ENCODE results near the gene ABCC4. TPM values are rescaled to one million over a fixed set of nuclear protein-coding genes. Genes with fewer than 3 reads are reported as not detected.

The ABCC4 gene
- total RNA-seq, 2 experiments from 2014 or later: 6.4 to 7.7 TPM

DNA sequence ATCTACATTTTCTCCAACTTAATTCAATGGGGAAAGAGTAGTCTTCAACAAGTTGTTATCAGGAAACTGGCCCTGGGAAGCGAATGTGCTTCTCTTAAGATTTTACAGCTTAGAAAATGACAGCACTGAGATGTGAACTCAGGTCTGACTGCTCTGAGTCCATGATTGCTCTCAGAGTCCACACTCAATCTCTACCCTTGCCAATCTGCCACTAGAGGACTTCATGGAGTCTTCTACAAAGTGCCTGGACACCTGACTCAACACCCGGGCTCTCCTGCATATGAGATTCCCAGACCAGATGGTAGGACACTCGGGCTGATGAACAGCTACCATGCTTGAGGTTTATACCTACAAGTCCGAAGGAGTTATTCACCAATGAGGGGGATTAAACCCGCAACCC, 74.8 kb downstream of the ABCC4 start:
- no peaks in the 10 kb centered on the region for H3K36me3 Mint-ChIP-seq
- ATAC-seq: no peak
- H3K4me3 Mint-ChIP-seq: no peak overlapping the region
- CTCF ChIA-PET: interaction anchor here (1.3 to 1.9 kb wide), 3 partner anchors 9 to 37 kb away, joined by 3 to 13 read pairs (median 8); no protein-coding TSS in a partner anchor
- H3K4me1 Mint-ChIP-seq: peaks cover 21% of the 10 kb centered on the region
- DNase-seq: no peak
- no peaks in the 10 kb centered on the region for H3K9me3 Mint-ChIP-seq (ENCODE audit: low read depth)
- no peaks in the 10 kb centered on the region for H3K27me3 Mint-ChIP-seq
- no peak overlapping the region for H3K27ac Mint-ChIP-seq

DNA sequence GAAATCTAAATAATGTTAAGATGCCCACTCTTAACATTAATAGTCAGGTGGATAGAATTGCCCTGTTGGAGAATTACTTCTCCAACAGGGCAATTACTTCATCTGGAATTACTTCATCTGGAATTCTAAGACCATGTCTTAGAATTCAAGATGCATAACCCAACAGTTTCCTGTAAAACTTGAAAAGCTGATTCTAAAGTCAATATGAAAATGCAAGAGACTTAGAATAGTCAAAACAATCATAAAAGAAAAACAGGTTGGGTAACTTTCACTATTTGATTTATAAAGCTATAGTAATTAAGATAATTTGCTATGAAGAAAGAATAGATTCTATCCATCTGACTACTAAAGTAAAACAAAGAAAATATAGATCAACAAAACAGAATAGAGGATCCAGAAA, 75.2 kb downstream of the ABCC4 start:
- Mint-ChIP-seq H3K27me3 (no peaks in the 10 kb centered on the region), H3K9me3 (ENCODE audit: low read depth) (no peaks in the 10 kb centered on the region), H3K27ac (no peak overlapping the region), H3K4me1 (peaks cover 21% of the 10 kb centered on the region), H3K4me3 (no peak overlapping the region), H3K36me3 (no peaks in the 10 kb centered on the region)
- DNase-seq: no peak
- CTCF ChIA-PET: interaction anchor here (1.3 to 1.9 kb wide), 3 partner anchors 10 to 37 kb away, joined by 3 to 13 read pairs (median 8); no protein-coding TSS in a partner anchor
- ATAC-seq: no peak

DNA sequence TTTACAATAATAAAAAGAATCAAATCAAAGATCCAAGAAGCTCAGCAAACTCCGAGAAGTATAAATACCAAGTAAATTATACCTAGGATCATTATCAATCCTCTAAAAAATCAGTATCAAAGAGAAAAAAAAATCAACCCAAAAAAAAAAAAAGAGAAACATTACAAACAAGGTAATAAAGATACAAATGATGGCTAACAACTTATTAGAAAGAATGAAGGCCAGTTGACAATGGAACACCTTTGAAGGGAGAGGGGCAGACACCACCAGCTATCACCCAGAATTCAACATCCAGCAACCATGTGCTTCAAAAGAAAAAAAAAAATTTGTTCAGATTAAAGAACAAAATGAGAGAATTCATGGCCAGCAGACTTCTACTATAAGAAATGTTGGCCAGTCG, 77.2 kb downstream of the ABCC4 start:
- Mint-ChIP-seq H3K27ac (no peak overlapping the region), H3K36me3 (no peaks in the 10 kb centered on the region), H3K4me3 (no peak overlapping the region), H3K4me1 (peaks cover 21% of the 10 kb centered on the region), H3K27me3 (no peaks in the 10 kb centered on the region), H3K9me3 (ENCODE audit: low read depth) (no peaks in the 10 kb centered on the region)
- ATAC-seq (no peak), DNase-seq (no peak)
- CTCF ChIA-PET: interaction anchor here (1.0 to 1.2 kb wide), 3 partner anchors 12 to 180 kb away, joined by 3 read pairs; no protein-coding TSS in a partner anchor

DNA sequence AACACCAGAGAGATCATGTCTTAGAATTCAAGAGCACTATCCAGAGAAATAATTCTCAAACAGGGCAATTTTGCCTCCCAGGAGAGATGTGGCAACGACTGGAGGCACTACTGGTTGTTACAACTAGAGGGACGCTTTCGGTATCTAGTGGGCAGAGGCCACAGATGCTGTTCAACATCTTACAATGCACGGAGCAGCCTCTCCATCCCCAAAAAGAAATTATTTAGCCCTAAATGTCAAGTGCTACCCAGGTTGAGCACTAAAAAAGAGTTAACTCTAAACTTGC, 78.6 kb downstream of the ABCC4 start:
- Mint-ChIP-seq H3K4me3 (no peak overlapping the region), H3K4me1 (peaks cover 14% of the 10 kb centered on the region), H3K27me3 (no peaks in the 10 kb centered on the region), H3K27ac (no peak overlapping the region), H3K9me3 (ENCODE audit: low read depth) (no peaks in the 10 kb centered on the region), H3K36me3 (no peaks in the 10 kb centered on the region)
- DNase-seq (no peak), ATAC-seq (no peak)
- CTCF ChIA-PET: interaction anchor here (1.0 kb wide), 1 partner anchor 15 kb away, joined by 5 read pairs; no protein-coding TSS in a partner anchor

DNA sequence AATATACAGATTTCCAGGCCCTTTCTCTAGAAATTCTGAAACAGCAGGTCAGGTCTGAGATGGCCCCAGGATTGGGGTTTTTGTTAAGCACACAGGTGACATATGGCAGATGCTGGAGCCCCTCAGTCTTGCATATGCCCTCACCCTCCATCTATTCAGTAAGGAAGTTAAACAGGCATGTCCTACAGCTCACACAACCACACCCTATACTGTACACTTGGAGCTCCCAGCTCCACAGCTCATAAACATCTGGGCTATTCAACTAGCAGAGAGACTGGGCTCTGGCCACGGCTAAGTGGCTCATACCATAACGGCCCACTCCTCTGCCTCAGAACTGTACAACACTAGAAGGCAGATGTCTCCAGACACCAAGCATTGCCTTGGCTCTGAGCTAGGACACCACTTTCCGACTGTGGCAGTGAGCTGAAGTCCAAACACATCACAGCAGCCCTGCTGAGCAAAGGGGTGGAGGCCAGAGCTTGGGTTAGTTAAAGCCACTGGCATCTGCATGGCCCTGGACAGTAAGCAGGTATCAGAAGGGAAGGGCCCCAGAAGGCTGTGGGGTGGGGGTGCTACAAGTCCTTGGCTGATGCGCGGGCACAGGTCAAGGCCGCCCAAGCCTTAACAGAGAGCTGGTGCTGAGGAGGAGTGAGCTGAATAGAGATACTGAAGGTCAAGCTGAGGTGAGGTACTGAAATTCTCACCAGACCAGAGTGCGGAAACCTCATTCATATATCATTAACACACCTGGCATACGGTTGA, 79.1 kb downstream of the ABCC4 start:
- no peak overlapping the region for H3K27ac Mint-ChIP-seq

DNA sequence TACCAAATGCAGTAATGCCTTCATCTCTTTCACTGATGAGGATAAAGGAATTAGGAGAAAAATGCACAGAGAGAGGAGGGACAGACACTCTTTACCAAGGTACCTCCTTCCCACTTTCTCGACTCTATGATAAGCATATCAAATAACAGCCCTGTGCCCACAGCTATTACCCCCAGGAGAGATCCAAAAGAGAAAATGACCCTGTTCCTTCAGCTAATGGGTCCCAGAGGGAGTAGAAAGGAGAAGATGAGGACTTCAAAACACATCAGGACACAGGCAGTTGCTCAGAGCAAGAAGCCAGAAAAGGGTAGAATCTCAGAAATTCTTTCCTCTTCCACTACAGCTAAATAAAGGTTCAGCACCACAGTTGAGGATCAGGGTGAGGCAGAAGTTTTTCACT, 80.6 kb downstream of the ABCC4 start:
- no peak overlapping the region for H3K4me3 Mint-ChIP-seq
- no peak overlapping the region for H3K27ac Mint-ChIP-seq
- CTCF ChIA-PET: interaction anchor here (1.2 to 1.7 kb wide), 2 partner anchors 29 to 184 kb away, joined by 3 to 4 read pairs; no protein-coding TSS in a partner anchor
- DNase-seq (no peak), ATAC-seq (no peak)
- H3K4me1 Mint-ChIP-seq: no peaks in the 10 kb centered on the region
- H3K27me3 Mint-ChIP-seq: no peaks in the 10 kb centered on the region
- H3K36me3 Mint-ChIP-seq: no peaks in the 10 kb centered on the region
- no peaks in the 10 kb centered on the region for H3K9me3 Mint-ChIP-seq (ENCODE audit: low read depth)

More for the DNA sequence above, 79.1 kb downstream of the ABCC4 start:
- DNase-seq (no peak), ATAC-seq (no peak)
- Mint-ChIP-seq H3K9me3 (ENCODE audit: low read depth) (no peaks in the 10 kb centered on the region), H3K27me3 (no peaks in the 10 kb centered on the region), H3K4me1 (peaks cover 9% of the 10 kb centered on the region), H3K4me3 (no peak overlapping the region), H3K36me3 (no peaks in the 10 kb centered on the region)
- CTCF ChIA-PET: interaction anchor here (1.0 kb wide), 1 partner anchor 14 kb away, joined by 5 read pairs; no protein-coding TSS in a partner anchor

DNA sequence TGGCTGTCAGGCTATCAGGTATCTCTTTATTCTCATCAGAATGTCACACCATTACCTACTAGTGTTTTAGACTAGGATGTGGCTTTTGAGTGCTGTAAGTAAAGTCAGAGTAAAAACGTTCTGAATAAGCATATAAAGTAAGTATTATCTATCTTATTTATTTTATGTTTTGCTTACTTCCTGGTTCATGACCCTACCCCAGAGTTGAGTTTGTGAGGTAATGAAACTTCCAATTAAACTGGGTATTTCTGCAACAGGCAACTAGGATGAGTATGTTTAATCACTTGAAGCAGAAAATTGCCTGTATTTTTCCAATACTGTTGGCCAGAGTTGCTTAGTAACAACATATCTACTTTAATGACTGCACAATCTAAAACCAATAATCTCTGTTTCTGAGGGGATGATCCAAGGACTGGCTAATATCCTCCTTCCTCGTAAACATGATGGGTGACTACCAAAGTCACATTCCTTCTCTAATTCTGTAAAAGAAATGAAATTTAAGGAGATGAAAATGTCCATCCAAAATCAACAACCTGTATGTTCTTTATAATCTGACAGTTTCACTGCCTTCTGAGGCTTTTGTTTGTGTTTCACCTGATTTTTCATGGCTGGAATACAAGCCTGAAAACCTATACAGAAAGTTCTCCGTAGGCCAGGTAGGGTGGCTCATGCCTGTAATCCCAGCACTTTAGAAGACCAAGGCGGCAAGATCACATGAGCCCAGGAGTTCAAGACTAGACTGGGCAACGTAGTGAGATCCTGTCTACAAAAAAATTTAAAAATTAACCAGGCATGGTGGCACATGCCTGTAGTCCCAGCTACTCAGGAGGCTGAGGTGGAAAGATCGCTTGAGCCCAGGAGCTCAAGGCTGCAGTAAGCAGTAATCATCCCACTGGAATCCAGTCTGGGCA, 83.1 kb downstream of the ABCC4 start:
- no peak for DNase-seq
- no peaks in the 10 kb centered on the region for H3K4me1 Mint-ChIP-seq
- CTCF ChIA-PET: interaction anchor here (0.7 kb wide), 1 partner anchor 590 kb away, joined by 3 read pairs; no protein-coding TSS in a partner anchor

DNA sequence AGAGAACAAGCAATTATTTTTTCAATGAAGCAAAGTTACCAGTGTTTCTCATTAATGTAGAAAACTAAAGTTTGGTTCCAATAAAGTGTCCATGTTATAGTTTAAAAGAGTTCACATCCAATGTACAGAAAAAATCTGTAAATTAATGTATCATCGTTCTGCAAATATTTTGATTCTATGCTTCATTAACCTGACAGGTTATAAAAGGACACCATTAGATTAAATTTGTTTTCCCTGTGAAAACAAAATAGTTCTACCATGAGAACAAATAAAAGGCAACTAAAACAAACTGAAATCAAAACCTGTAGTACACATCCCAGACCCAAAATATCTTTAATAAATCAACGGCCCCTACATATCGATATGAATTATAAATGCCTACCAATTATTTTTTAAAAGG, 85.1 kb downstream of the ABCC4 start:
- DNase-seq (no peak), ATAC-seq (no peak)
- CTCF ChIA-PET: interaction anchor here (1.2 to 1.4 kb wide), 2 partner anchors 24 to 27 kb away, joined by 3 to 5 read pairs; no protein-coding TSS in a partner anchor
- H3K27ac Mint-ChIP-seq: no peak overlapping the region
- H3K4me3 Mint-ChIP-seq: no peak overlapping the region
- no peaks in the 10 kb centered on the region for H3K27me3 Mint-ChIP-seq
- peaks cover 4% of the 10 kb centered on the region for H3K36me3 Mint-ChIP-seq
- H3K9me3 Mint-ChIP-seq (ENCODE audit: low read depth): no peaks in the 10 kb centered on the region
- H3K4me1 Mint-ChIP-seq: no peaks in the 10 kb centered on the region

More for the DNA sequence above, 83.1 kb downstream of the ABCC4 start:
- H3K27ac Mint-ChIP-seq: no peak overlapping the region
- H3K4me3 Mint-ChIP-seq: no peak overlapping the region
- H3K36me3 Mint-ChIP-seq: peaks cover 2% of the 10 kb centered on the region
- no peaks in the 10 kb centered on the region for H3K27me3 Mint-ChIP-seq
- no peaks in the 10 kb centered on the region for H3K9me3 Mint-ChIP-seq (ENCODE audit: low read depth)
- no peak for ATAC-seq

DNA sequence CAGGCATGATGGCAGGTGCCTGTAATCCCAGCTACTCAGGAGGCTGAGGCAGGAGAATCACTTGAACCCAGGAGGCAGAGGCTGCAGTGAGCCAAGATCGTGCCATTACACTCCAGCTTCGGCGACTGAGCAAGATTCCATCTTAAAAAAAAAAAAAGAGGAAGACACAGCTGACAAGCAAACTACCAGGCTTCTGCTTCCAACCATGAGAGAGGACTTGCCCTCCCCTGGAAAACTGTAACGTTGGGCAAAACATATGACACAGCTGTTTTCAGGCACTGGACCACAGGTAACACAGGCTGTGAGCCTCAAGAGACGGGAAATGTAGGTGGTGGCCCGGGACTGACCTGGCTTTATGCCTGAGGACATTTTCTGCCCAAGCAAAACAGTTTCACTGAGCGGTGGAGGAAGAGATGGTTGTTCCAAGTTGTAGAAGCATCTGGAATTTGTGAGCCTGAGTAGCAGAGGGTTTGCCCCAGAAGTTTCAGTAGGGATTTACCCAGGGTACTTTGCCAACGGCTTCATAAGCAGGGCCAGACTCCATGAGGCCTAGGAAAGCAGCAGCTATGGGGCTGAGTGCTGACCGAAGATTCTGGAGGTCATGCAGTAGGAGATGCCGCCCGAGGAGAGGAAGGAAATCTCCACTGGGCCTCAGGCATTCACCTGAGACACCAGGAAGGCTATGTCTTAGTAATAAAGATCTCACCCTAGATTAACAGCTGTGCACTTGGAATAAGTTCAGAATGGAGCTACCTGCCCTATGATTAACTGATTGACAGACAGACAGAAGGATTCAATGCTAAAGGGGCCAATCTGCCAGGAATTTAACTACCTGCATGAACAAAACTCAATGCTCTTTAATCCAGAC, 88.0 kb downstream of the ABCC4 start:
- CTCF ChIA-PET: no interaction called here
- no peaks in the 10 kb centered on the region for H3K4me1 Mint-ChIP-seq
- H3K27ac Mint-ChIP-seq: no peak overlapping the region
- DNase-seq: no peak
- no peak for ATAC-seq
- no peak overlapping the region for H3K4me3 Mint-ChIP-seq
- no peaks in the 10 kb centered on the region for H3K27me3 Mint-ChIP-seq
- H3K9me3 Mint-ChIP-seq (ENCODE audit: low read depth): no peaks in the 10 kb centered on the region
- H3K36me3 Mint-ChIP-seq: peaks cover 4% of the 10 kb centered on the region

DNA sequence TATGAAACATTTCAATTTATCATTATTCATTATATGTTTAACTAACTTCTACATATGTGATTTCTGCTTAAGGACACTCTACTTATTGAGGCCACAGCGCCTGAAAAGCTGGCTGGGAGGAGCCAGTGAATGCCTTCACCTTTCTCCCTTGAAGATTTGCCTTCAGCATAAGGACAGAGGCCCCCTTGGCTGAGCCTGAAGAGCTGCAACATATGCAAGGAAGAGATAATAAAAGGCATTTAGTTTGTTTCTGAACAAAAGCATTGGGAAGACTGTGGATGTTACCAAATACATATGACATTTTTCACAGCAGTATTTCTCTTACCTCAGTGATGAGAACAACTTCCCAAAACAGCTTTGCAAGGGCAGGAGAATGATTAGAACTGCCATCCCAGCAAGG, 92.1 kb downstream of the ABCC4 start:
- DNase-seq (no peak), ATAC-seq (no peak)
- Mint-ChIP-seq H3K27me3 (no peaks in the 10 kb centered on the region), H3K27ac (no peak overlapping the region), H3K4me1 (no peaks in the 10 kb centered on the region), H3K36me3 (peaks cover 2% of the 10 kb centered on the region), H3K4me3 (no peak overlapping the region), H3K9me3 (ENCODE audit: low read depth) (no peaks in the 10 kb centered on the region)
- CTCF ChIA-PET: interaction anchor here (1.2 to 1.7 kb wide), 4 partner anchors 17 to 195 kb away, joined by 4 to 6 read pairs (median 6); no protein-coding TSS in a partner anchor

DNA sequence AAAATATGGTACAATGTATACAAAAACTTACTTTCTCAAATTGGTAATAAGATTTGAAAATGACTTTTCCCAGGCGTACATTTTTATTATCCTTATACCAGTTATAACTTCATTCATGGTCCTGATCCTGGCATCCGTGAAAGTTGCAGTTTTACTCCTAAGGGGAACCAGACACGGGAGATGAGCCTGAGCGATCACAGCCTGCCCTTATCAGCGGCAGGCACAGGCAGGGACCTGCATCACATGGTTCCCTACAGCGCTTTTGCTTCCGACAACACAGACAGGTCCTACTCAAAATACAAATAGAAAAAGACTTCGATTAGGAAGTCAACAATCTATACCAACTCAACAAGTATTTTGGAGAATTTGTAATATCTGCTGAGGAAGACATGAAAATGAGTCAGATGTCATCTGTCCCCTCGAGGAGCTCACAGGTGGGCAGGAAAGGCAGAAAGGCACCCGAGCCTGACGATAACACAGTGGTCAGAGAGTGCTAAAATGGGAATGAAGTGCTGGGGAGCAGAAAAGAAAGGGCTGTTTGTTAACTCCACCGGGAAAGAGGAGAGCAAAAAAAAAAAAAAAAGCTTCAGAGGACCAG, 93.4 kb downstream of the ABCC4 start:
- DNase-seq (no peak), ATAC-seq (no peak)
- H3K27ac Mint-ChIP-seq: no peak overlapping the region
- H3K9me3 Mint-ChIP-seq (ENCODE audit: low read depth): no peaks in the 10 kb centered on the region
- CTCF ChIA-PET: interaction anchor here (0.7 to 1.7 kb wide), 4 partner anchors 15 to 196 kb away, joined by 3 to 6 read pairs (median 5); no protein-coding TSS in a partner anchor
- peaks cover 2% of the 10 kb centered on the region for H3K36me3 Mint-ChIP-seq
- no peaks in the 10 kb centered on the region for H3K27me3 Mint-ChIP-seq
- H3K4me1 Mint-ChIP-seq: no peaks in the 10 kb centered on the region
- H3K4me3 Mint-ChIP-seq: no peak overlapping the region

DNA sequence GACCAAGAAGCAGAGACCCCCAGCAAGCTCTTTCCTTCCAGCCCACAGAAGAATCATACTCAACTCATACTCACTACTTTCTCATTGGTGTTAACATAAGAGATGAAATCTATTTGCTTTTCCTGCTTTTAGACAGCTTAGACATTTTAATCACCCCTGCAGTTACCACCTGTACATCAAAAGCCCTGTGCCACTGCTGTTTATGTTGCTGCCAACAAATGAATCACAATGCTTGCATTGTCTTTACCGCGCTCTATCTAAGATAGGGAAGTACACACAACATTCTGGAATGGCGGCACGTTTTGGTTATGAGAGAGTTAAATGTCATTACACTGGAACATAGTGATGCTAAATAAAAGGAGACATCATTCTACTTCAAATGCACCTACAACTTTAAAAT, 95.1 kb downstream of the ABCC4 start:
- CTCF ChIA-PET: interaction anchor here (1.4 to 1.6 kb wide), 2 partner anchors 17 to 198 kb away, joined by 5 to 6 read pairs; no protein-coding TSS in a partner anchor
- ATAC-seq (no peak), DNase-seq (no peak)
- Mint-ChIP-seq H3K9me3 (ENCODE audit: low read depth) (no peaks in the 10 kb centered on the region), H3K36me3 (no peaks in the 10 kb centered on the region), H3K27ac (no peak overlapping the region), H3K27me3 (no peaks in the 10 kb centered on the region), H3K4me1 (peaks cover 6% of the 10 kb centered on the region), H3K4me3 (no peak overlapping the region)
